K562 (cell line): Measurements from ENCODE around the gene SLC16A4. TPM values are rescaled to one million over a fixed set of nuclear protein-coding genes. Genes with fewer than 3 reads are reported as not detected.

Source experiments
- BHLHE40 ChIP-seq: IDR thresholded peaks from 2 replicates; pipeline ENCODE4 v1.6.1; 2011; ENCODE audit warnings: low read length, improper control_type of control experiment
- HCFC1 ChIP-seq: IDR thresholded peaks from 2 replicates; pipeline ENCODE4 v1.6.1; 2012; ENCODE audit warnings: low read depth, low read length, improper control_type of control experiment
- HMG20A ChIP-seq: fragments of 450-650 bp; formaldehyde crosslinking; conservative IDR thresholded peaks from 2 replicates; pipeline ENCODE4 v1.4.0; 2020; ENCODE audit warnings: mild to moderate bottlenecking, mixed read lengths
- IFI16 ChIP-seq: fragments of 250-450 bp; sonication (Bioruptor Pico); IDR thresholded peaks from 2 replicates; pipeline ENCODE4 v2.1.2; 2022; ENCODE audit warnings: mild to moderate bottlenecking, inconsistent platforms
- KAT7 ChIP-seq: sonication (generic); formaldehyde crosslinking; IDR thresholded peaks from 2 replicates; pipeline ENCODE4 v1.8.0; 2022; ENCODE audit warnings: missing genetic modification reagents, mild to moderate bottlenecking, borderline replicate concordance
- TBP ChIP-seq: optimal IDR thresholded peaks from 2 replicates; pipeline ENCODE3; 2011; ENCODE audit warnings: low read depth, low read length, improper control_type of control experiment
- TEAD4 ChIP-seq, 2 experiments: sonication (generic) in 1 of 2; formaldehyde crosslinking in 1 of 2; IDR thresholded peaks; 2 replicates each; pipeline versions ENCODE4 v1.6.1 to v1.8.0; 2012 to 2022; ENCODE audit warnings: borderline replicate concordance in 1 of 2, inconsistent platforms in 1 of 2, low read length in 1 of 2, mild to moderate bottlenecking in 1 of 2, missing genetic modification reagents in 1 of 2
- ZBED1 ChIP-seq: IDR thresholded peaks from 2 replicates; pipeline ENCODE4 v1.6.1; 2014
- ZFP1 ChIP-seq: fragments of 450-650 bp; formaldehyde crosslinking; IDR thresholded peaks from 2 replicates; pipeline ENCODE4 v1.4.0; 2020; ENCODE audit warnings: mild to moderate bottlenecking, mixed read lengths
- ZNF146 ChIP-seq: IDR thresholded peaks from one replicate; pipeline ENCODE4 v1.6.1; 2018; ENCODE audit warnings: missing compliant biosample characterization; ENCODE audit not compliant: unreplicated experiment
- ZNF212 ChIP-seq: fragments of 450-650 bp; formaldehyde crosslinking; IDR thresholded peaks from 2 replicates; pipeline ENCODE4 v1.4.0; 2020; ENCODE audit warnings: mild to moderate bottlenecking
- ZNF282 ChIP-seq: sonication (generic); formaldehyde crosslinking; IDR thresholded peaks from 2 replicates; pipeline ENCODE4 v1.8.1; 2023; ENCODE audit warnings: missing genetic modification reagents
- ZNF696 ChIP-seq: fragments of 250-450 bp; sonication (Bioruptor Pico); conservative IDR thresholded peaks from 2 replicates; pipeline ENCODE4 v1.4.0; 2020; ENCODE audit warnings: mild to moderate bottlenecking, moderate library complexity
- polyA plus RNA-seq, 8 experiments: library from polyadenylated mRNA; depleted of rRNA in 4 of 8; stranded (reverse) in 5 of 8; unstranded in 3 of 8; fragments of >200 nt; fragmentation: Nextera tagmentation in 2 of 8; fragmentation: Illumina TruSeq in 1 of 8; extraction: Ambion mirVana in 2 of 8; extraction: Trizol in 1 of 8; gene quantifications; 2 replicates each; pipeline versions ENCODE4 v1.2.1 to v1.2.3, GENCODE V29; 2011 to 2014; ENCODE audit warnings: inconsistent platforms in 1 of 8, missing spikeins in 1 of 8
- total RNA-seq, 7 experiments: library from RNA; depleted of rRNA in 6 of 7; stranded (reverse); fragments of >200 nt in 6 of 7; fragmentation: Illumina TruSeq in 2 of 7; extraction: Trizol in 2 of 7; gene quantifications; 2 replicates each; pipeline versions ENCODE4 v1.2.1 to v1.2.3, GENCODE V29; 2011 to 2021; ENCODE audit warnings: low replicate concordance in 1 of 7
- TF ChIP-seq, protein P1 (sequence below), 2 experiments: fragments of 450-650 bp; formaldehyde crosslinking in 1 of 2; IDR thresholded peaks; 2 replicates each; pipeline versions ENCODE4 v1.4.0 to v1.6.1; 2014 to 2020; ENCODE audit warnings: mild to moderate bottlenecking in 2 of 2, borderline replicate concordance in 1 of 2, low read depth in 1 of 2
- TF ChIP-seq, protein P2 (sequence below): fragments of 450-650 bp; IDR thresholded peaks from 2 replicates; pipeline ENCODE4 v1.6.1; 2017; ENCODE audit warnings: antibody characterized with exemption, mild to moderate bottlenecking

The SLC16A4 gene
- total and polyA plus RNA-seq, 9 of the 15 experiments (the other 6 are each of a cell fraction or from before 2014, with no cell fraction given): 0.04 to 0.31 (median 0.18) TPM; not detected in 1

DNA sequence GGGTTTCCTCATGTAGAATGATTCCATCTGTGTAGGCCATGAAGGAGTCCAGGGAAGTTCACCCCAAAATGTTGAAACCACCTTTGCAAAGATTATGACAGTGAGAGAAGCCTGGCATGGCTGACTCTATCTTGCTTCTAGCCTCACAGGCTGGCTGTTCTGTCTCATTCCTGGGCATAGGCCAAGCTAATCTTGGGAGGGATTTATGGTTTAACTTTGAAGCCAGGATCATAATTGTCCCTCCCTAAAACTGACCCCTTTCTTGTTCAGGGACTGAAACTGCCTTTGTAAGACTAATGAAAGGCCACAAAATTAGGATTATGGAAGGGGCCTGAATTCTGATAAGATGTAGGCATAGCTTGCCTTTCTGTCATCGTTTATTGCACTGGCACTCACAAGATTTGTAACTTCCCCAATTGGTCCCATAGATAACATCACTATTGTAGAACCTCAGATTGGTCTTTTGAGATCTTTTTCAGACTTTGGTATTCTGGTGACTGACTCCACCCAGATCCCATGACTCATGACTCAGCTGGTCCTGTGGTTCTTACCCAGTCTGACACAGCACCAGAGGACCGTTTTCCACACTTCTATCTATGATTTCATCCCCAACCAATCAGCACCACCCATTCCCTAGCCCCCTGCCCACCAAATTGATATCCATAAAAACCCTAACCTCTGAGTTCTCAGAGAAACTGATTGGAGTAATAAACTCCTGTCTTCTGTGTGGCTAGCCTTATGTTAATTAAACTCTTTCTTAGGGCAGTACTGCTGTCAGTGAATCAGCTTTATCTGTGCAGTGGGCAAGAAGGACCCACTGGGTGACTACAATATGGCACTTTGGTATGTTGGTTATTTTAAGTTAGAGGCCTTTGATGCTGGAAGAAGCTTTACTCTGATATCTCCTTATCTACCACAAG, 30.3 kb upstream of the SLC16A4 start (continued):
- TF ChIP-seq, protein P1, sequence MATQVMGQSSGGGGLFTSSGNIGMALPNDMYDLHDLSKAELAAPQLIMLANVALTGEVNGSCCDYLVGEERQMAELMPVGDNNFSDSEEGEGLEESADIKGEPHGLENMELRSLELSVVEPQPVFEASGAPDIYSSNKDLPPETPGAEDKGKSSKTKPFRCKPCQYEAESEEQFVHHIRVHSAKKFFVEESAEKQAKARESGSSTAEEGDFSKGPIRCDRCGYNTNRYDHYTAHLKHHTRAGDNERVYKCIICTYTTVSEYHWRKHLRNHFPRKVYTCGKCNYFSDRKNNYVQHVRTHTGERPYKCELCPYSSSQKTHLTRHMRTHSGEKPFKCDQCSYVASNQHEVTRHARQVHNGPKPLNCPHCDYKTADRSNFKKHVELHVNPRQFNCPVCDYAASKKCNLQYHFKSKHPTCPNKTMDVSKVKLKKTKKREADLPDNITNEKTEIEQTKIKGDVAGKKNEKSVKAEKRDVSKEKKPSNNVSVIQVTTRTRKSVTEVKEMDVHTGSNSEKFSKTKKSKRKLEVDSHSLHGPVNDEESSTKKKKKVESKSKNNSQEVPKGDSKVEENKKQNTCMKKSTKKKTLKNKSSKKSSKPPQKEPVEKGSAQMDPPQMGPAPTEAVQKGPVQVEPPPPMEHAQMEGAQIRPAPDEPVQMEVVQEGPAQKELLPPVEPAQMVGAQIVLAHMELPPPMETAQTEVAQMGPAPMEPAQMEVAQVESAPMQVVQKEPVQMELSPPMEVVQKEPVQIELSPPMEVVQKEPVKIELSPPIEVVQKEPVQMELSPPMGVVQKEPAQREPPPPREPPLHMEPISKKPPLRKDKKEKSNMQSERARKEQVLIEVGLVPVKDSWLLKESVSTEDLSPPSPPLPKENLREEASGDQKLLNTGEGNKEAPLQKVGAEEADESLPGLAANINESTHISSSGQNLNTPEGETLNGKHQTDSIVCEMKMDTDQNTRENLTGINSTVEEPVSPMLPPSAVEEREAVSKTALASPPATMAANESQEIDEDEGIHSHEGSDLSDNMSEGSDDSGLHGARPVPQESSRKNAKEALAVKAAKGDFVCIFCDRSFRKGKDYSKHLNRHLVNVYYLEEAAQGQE (IDR thresholded peaks at IDR 0.05; ENCODE audit: borderline replicate concordance): no peak
- TF ChIP-seq, protein P1 (CRISPR knock-in tag; IDR thresholded peaks at IDR 0.05; ENCODE audit: low read depth): no peak
- TF ChIP-seq ZNF282 (no peak), HMG20A (CRISPR knock-in tag) (no peak), ZNF696 (no peak), IFI16 (no peak), KAT7 (CRISPR knock-in tag) (no peak), ZFP1 (CRISPR knock-in tag) (no peak), TBP (no peak), BHLHE40 (no peak), HCFC1 (no peak), ZNF146 (CRISPR knock-in tag) (no peak), TEAD4 (IDR thresholded peaks at IDR 0.05; ENCODE audit: low read length) (no peak), TEAD4 (CRISPR knock-in tag; IDR thresholded peaks at IDR 0.05; ENCODE audit: borderline replicate concordance) (no peak), ZBED1 (no peak), ZNF212 (CRISPR knock-in tag) (no peak)
- TF ChIP-seq, protein P2, sequence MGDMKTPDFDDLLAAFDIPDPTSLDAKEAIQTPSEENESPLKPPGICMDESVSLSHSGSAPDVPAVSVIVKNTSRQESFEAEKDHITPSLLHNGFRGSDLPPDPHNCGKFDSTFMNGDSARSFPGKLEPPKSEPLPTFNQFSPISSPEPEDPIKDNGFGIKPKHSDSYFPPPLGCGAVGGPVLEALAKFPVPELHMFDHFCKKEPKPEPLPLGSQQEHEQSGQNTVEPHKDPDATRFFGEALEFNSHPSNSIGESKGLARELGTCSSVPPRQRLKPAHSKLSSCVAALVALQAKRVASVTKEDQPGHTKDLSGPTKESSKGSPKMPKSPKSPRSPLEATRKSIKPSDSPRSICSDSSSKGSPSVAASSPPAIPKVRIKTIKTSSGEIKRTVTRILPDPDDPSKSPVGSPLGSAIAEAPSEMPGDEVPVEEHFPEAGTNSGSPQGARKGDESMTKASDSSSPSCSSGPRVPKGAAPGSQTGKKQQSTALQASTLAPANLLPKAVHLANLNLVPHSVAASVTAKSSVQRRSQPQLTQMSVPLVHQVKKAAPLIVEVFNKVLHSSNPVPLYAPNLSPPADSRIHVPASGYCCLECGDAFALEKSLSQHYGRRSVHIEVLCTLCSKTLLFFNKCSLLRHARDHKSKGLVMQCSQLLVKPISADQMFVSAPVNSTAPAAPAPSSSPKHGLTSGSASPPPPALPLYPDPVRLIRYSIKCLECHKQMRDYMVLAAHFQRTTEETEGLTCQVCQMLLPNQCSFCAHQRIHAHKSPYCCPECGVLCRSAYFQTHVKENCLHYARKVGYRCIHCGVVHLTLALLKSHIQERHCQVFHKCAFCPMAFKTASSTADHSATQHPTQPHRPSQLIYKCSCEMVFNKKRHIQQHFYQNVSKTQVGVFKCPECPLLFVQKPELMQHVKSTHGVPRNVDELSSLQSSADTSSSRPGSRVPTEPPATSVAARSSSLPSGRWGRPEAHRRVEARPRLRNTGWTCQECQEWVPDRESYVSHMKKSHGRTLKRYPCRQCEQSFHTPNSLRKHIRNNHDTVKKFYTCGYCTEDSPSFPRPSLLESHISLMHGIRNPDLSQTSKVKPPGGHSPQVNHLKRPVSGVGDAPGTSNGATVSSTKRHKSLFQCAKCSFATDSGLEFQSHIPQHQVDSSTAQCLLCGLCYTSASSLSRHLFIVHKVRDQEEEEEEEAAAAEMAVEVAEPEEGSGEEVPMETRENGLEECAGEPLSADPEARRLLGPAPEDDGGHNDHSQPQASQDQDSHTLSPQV: no peak
